Cortex of kidney (tissue), 1 donor: ENCODE measurements around the gene SSU72.

Experiments used
- DNase-seq: peaks from one replicate; lab custom pipeline; 2025; lab: John Stamatoyannopoulos, UW

SSU72 gene

DNA sequence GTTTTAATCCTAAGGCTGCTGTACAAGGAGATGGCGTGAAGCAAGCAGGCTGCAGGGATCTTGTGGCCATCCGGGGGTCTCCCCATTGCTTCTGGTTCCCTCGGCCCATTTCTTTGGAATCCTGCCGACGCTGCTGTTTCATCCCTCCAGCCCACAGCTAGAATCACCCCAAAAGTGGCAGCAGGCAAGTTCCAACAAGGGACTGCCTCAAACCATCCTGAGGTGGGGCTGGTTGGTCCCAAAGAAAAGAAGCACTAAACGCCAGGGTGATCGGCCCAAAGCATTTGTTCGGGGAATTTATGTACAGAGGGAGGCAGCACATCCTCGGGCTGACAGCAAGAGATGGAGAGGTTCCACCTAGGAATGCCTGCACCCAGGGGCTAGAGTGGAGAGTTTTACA, 36.1 kb upstream of the SSU72 start:
- DNase-seq = no peak

GRCh38 chr1:1609822-1610485, 35.3 kb upstream of the SSU72 start:
- DNase-seq = no peak

DNA sequence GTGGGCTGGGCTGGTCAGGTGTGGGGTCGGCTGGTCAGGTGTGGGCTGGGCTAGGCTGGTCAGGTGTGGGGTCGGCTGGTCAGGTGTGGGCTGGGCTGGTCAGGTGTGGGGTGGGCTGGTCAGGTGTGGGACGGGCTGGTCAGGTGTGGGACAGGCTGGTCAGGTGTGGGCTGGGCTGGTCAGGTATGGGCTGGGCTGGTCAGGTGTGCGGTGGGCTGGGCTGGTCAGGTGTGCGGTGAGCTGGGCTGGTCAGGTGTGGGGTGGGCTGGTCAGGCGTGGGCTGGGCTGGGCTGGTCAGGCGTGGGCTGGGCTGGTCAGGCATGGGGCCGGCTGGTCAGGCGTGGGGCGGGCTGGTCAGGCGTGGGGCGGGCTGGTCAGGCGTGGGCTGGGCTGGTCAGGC, 31.6 kb upstream of the SSU72 start:
- DNase-seq = no peak

DNA sequence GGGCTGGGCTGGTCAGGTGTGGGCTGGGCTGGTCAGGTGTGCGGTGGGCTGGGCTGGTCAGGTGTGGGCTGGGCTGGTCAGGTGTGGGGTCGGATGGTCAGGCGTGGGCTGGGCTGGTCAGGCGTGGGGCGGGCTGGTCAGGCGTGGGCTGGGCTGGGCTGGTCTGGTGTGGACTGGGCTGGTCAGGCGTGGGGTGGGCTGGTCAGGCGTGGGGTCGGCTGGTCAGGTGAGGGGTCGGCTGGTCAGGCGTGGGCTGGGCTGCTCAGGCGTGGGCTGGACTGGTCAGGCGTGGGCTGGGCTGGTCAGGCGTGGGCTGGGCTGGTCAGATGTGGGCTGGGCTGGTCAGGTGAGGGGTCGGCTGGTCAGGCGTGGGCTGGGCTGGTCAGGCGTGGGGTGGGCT, 31.1 kb upstream of the SSU72 start:
- no peak for DNase-seq

DNA sequence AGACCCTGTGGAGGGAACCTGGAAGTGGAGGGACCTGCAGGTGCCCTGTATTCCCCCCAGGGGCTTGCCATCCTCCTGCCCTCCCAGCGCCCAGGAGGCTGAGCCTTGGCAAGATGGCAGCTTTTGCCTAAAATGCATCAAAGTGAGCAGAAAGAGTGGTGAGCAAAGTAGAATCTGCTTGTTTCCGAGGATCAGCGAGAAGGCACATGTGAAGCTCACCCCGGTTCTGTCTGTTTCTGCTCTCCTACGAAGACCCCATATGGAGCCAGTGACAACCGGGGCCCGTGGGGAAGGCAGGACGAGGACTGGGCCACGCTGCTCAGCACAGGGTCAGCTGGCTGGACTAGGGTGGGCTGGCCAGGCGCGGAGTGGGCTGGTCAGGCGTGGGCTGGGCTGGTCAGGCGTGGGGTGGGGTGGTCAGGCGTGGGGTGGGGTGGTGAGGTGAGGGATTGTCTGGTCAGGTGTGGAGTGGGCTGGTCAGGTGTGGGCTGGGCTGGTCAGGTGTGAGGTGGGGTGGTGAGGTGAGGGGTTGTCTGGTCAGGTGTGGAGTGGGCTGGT, 30.4 kb upstream of the SSU72 start:
- no peak for DNase-seq

- DNase-seq = no peak
Measured at GRCh38 chr1:1604374-1605033, 29.8 kb upstream of the SSU72 start.

- no peak for DNase-seq
Measured at GRCh38 chr1:1603671-1604373, 29.2 kb upstream of the SSU72 start.

GRCh38 chr1:1602968-1603506, 28.4 kb upstream of the SSU72 start:
- no peak for DNase-seq

- no peak for DNase-seq
Measured at GRCh38 chr1:1602304-1602967, 27.8 kb upstream of the SSU72 start.

- DNase-seq = no peak
Measured at GRCh38 chr1:1601564-1602303, 27.1 kb upstream of the SSU72 start.

DNA sequence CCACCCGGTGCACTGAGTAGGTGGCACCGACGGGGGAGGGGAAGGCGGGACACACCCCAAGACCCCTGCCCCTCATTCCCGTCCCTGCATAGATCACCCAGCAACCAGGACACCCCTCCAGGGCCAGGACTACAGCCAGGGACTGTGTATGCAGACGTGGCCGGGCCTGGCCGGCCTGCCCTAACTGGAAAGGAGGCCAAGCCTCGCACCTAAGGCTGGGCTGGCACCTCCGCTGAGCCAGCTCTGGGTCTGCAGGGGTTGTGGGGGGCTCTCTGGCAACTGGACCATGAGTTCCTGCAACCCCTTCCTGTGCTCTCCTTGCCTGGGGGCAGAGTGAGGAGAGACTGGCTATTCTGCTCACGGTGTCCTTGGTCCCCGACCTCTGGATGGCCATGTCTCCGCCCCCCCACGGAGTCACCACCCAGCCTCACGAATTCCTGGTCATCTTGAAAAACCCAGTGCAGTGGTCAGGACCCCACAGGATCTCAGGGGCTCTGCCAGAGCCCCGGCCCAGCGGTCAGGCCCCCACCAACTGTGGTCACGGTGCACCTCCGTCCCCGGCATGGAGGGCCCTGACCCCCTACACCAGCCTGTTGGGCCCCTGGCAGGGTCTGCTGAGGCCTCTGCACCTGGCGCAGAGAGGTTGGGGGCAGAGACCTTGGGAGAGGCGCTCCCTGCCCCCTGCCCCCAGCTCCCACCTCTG, 26.3 kb upstream of the SSU72 start:
- no peak for DNase-seq

GRCh38 chr1:1599935-1600860, 25.5 kb upstream of the SSU72 start, which contains the start of gene FNDC10:
Gene FNDC10, minus strand, starts transcription at chr1:1600135. Its CDS starts 120 bp downstream, at chr1:1600015.
- DNase-seq = no peak

- DNase-seq = no peak
Measured at GRCh38 chr1:1599030-1599934, 24.6 kb upstream of the SSU72 start.

GRCh38 chr1:1598720-1599029, 24.0 kb upstream of the SSU72 start:
- no peak for DNase-seq

DNA sequence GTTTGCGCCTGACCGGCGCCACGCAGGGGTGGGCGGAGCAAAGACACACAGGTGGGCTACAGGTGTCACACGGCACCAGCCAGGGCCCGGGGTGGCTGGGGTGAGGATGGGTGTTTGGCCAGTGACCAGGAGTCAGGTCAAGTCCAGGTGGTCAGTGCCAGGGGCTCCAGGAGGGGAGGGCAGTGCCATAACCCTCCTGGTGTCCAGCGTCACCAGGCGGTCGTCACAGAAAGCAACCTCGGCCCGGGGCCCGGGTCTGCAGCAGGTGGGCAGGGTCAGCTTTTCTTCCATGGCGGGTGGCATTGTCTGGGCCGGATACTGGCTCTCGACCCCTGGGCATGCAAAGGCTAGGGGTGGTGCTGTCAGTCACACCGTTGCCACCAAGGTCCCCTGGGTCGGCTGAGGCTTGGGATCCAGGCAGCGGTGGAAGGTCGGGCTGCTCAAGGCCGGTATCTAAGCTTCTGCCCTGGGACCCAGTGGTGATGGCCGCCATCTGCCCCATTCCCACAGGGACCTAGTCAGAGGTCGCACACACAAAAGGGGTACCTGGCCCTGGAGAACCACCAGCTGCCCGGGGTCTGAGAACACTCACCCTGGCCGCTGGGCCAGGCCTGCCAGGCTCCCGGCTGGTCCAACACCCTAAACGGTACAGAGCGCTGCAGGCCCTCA, 23.5 kb upstream of the SSU72 start:
- no peak for DNase-seq

GRCh38 chr1:1597275-1597930, 22.7 kb upstream of the SSU72 start:
- no peak for DNase-seq

DNA sequence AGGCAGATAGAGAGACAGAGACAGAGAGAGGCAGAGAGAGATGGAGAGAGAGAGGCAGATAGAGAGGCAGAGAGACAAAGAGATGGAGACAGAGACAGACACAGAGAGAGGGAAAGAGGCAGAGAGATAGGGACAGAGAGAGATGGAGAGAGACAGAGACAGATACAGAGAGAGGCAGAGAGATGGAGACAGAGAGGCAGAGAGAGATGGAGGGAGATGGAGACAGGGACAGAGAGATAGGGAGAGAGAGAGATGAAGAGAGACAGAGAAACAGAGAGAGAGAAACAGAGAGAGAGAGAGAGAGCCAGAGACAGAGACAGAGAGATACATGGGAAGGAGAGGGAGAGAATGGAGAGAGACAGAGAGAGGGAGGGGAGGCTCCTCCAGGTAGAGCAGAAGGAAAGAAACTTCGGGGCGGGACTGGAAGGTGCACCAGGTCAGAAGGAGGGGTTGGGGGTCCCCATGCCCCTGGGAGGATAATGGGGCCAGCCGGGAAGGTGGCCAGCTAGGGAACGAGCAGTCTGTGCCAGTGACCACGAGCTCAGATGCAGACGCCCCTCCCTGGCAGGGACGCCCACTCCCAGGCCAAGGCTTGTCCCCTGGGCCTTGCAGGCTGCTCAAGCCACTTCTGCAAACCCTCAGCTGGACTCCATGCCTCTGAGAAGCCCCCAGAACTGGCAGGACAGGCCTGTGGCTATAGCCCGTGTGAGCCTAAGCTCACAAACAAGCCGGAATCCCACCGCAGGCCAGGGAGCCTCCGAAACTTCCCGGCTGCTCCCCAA, 22.0 kb upstream of the SSU72 start:
- no peak for DNase-seq
